Adrenal gland (tissue), 12 donors: ENCODE data around the gene SETBP1. TPM values are rescaled to one million over a fixed set of nuclear protein-coding genes. Genes with fewer than 3 reads are reported as not detected.
A peak's percentile ranks its signal among the peaks of the same experiment; 100 is the strongest.

Experiments used
- DNase-seq, 7 donors: peaks; one replicate each; pipeline ENCODE4 v3.0.0-alpha.2; 2019 to 2020
- H3K27ac ChIP-seq, 5 donors: fragments of 200-600 bp; sonication (generic) in 4 of 5; 1 replicate in 3 of 5; 2 replicates in 2 of 5; pipeline versions ENCODE4 v1.5.1 to v1.8.0; 2016 to 2020; ENCODE audit warnings: mild to moderate bottlenecking in 1 of 5
- H3K27me3 ChIP-seq: fragments of 200-600 bp; 2 replicates; pipeline ENCODE4 v1.8.0; 2021
- H3K36me3 ChIP-seq, 2 donors: fragments of 200-600 bp; replicated peaks in 1 of 2; 1 replicate in 1 of 2; 2 replicates in 1 of 2; pipeline versions ENCODE4 v1.5.1 to v1.8.0; 2018 to 2022
- H3K4me1 ChIP-seq, 2 donors: fragments of 200-600 bp; replicated peaks in 1 of 2; 1 replicate in 1 of 2; 2 replicates in 1 of 2; pipeline versions ENCODE4 v1.5.1 to v1.8.0; 2018 to 2021
- H3K4me3 ChIP-seq, 4 donors: fragments of 200-600 bp; sonication (generic) in 3 of 4; one replicate each; pipeline ENCODE4 v1.5.1; 2016 to 2018
- H3K9me3 ChIP-seq, 3 donors: fragments of 200-600 bp; sonication (generic) in 1 of 3; replicated peaks in 1 of 3; 1 replicate in 2 of 3; 2 replicates in 1 of 3; pipeline versions ENCODE4 v1.5.1 to v1.8.0; 2016 to 2021
- POLR2A ChIP-seq, 2 donors: fragments of 450-650 bp; IDR thresholded peaks; one replicate each; pipeline ENCODE4 v1.6.1; 2017; ENCODE audit warnings: antibody characterized with exemption in 2 of 2, mild to moderate bottlenecking in 2 of 2, moderate library complexity in 1 of 2
- WGBS, 4 donors: extraction: QIAGEN DNeasy Blood & Tissue Kit in 2 of 4; methylation state at CpG; one replicate each; pipeline versions ENCODE4 v1.1.5 to v1.1.7; 2013 to 2017; 5-methylcytosine and 5-hydroxymethylcytosine counted together
- intact Hi-C, 2 donors: fragments of 100-400 bp; cut with DNase I; formaldehyde crosslinking; loops; one replicate each; pipeline versions ENCODE4 v1.14.1 to v1.15.0; 2022 to 2023
- polyA plus RNA-seq, 3 donors: library from polyadenylated mRNA; stranded (reverse); fragments of 200-250 nt in 2 of 3; fragments of 350-450 nt in 1 of 3; fragmentation: Illumina TruSeq in 1 of 3; extraction: RNeasy Lipid Tissue Mini Kit (QIAGEN cat#74804) in 1 of 3; gene quantifications; one replicate each; pipeline ENCODE4 v1.2.3, GENCODE V29; 2013 to 2014
- total RNA-seq, 9 donors: library from RNA; depleted of rRNA in 4 of 9; stranded (reverse); fragments of >200 nt in 4 of 9; fragments of 120-200 nt in 1 of 9; fragmentation: NEBNext Ultra II Directional in 1 of 9; extraction: Animal tissue kit (Norgen Biotek cat#: 25700) in 1 of 9; gene quantifications; one replicate each; pipeline versions ENCODE4 v1.1.0 to v1.2.4, GENCODE V29; 2013 to 2023
- TF ChIP-seq, protein P1 (sequence below), 6 experiments: fragments of 450-650 bp in 4 of 6; fragments of 200-600 bp in 2 of 6; sonication (generic) in 1 of 6; IDR thresholded peaks; 1 replicate in 5 of 6; 2 replicates in 1 of 6; pipeline versions ENCODE4 v1.5.1 to v1.8.0; 2016 to 2021; ENCODE audit warnings: antibody characterized with exemption in 6 of 6, mild to moderate bottlenecking in 2 of 6, moderate library complexity in 1 of 6
- donor health status: healthy with polysubstance abuse.
- donor health status: Bipolar disorder and iron deficiency.
- donor health status: DM: yes; HTN: yes; CAD: no.
- donor health status: DM: no; HTN: no; CAD: no.
- donor health status: DM: no; HTN: no; CAD: no.
- donor health status: DM: yes; HTN: yes; CAD: no.

SETBP1 gene
- total and polyA plus RNA-seq, 12 donors = 1.2 to 18.0 (median 9.4) TPM

GRCh38 chr18:44771572-44771955, 90.9 kb downstream of the SETBP1 start:
- TF ChIP-seq POLR2A (IDR thresholded peaks at IDR 0.05) = no peak
- TF ChIP-seq, protein P1, sequence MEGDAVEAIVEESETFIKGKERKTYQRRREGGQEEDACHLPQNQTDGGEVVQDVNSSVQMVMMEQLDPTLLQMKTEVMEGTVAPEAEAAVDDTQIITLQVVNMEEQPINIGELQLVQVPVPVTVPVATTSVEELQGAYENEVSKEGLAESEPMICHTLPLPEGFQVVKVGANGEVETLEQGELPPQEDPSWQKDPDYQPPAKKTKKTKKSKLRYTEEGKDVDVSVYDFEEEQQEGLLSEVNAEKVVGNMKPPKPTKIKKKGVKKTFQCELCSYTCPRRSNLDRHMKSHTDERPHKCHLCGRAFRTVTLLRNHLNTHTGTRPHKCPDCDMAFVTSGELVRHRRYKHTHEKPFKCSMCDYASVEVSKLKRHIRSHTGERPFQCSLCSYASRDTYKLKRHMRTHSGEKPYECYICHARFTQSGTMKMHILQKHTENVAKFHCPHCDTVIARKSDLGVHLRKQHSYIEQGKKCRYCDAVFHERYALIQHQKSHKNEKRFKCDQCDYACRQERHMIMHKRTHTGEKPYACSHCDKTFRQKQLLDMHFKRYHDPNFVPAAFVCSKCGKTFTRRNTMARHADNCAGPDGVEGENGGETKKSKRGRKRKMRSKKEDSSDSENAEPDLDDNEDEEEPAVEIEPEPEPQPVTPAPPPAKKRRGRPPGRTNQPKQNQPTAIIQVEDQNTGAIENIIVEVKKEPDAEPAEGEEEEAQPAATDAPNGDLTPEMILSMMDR (IDR thresholded peaks at IDR 0.05) = no peak
- no peak overlapping the region for H3K4me3 ChIP-seq
- intact Hi-C loops = no loop called here
- no peaks in the 10 kb centered on the region for H3K36me3 ChIP-seq
- DNase-seq = no peak
- peaks cover 0 to 8% of the 10 kb centered on the region in 2 donors for H3K4me1 ChIP-seq
- 49 to 63% (median 59%) methylated on average over 5 of the region's 5 CpGs for WGBS, 4 donors
- H3K27me3 ChIP-seq = no peaks in the 10 kb centered on the region
- H3K27ac ChIP-seq = peak overlapping the region in 1 of 5 donors; percentile 36
- no peaks in the 10 kb centered on the region for H3K9me3 ChIP-seq

- Histone ChIP-seq H3K27me3 (no peaks in the 10 kb centered on the region), H3K36me3 (no peaks in the 10 kb centered on the region), H3K27ac (peak overlapping the region in 2 of 5 donors; percentile 36 to 38), H3K9me3 (no peaks in the 10 kb centered on the region), H3K4me1 (peaks cover 0 to 8% of the 10 kb centered on the region in 2 donors), H3K4me3 (no peak overlapping the region)
- 63 to 74% (median 65%) methylated on average over 14 of the region's 14 CpGs for WGBS, 4 donors
- peak in 3 of 7 donors; percentile 16 to 31 (median 24) for DNase-seq
- intact Hi-C loops = no loop called here
- TF ChIP-seq, protein P1 (IDR thresholded peaks at IDR 0.05) = no peak
- TF ChIP-seq POLR2A (IDR thresholded peaks at IDR 0.05) = no peak
These were observed 91.5 kb downstream of the SETBP1 start for GRCh38 chr18:44771956-44772917.

DNA sequence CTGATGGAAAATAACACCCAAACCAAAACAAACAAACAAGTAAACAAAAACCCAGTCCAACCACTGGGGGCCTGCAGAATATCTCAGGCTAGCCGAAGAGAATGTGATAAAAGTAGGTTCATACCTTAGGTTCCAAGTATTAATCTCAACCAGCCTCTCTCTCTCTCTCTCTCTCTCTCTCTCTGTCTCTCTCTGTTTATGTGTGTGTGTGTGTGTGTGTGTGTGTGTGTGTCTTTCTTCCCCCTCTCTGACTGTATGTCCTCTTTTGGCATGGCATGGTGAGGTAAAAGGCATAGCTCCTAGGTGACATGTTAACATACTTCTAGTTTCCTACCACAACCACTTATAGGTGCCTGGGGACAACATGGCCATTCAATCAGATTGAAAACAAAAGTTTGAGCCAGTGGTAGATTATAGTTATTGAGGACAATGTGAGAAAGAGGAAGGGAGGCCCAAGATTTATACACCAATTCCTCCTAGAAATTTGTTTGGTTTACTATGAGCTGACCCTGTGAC, 93.0 kb downstream of the SETBP1 start:
- DNase-seq = no peak
- no peaks in the 10 kb centered on the region for H3K36me3 ChIP-seq
- no peaks in the 10 kb centered on the region for H3K27me3 ChIP-seq
- H3K4me1 ChIP-seq = peaks cover 0 to 8% of the 10 kb centered on the region in 2 donors
- intact Hi-C loops = no loop called here
- TF ChIP-seq POLR2A (IDR thresholded peaks at IDR 0.05) = no peak
- TF ChIP-seq, protein P1 (IDR thresholded peaks at IDR 0.05) = no peak
- H3K4me3 ChIP-seq = no peak overlapping the region
- H3K27ac ChIP-seq = no peak overlapping the region
- H3K9me3 ChIP-seq = no peaks in the 10 kb centered on the region
- WGBS, 4 donors = 87 to 100% (median 95%) methylated on average over 1 of the region's 1 CpG

DNA sequence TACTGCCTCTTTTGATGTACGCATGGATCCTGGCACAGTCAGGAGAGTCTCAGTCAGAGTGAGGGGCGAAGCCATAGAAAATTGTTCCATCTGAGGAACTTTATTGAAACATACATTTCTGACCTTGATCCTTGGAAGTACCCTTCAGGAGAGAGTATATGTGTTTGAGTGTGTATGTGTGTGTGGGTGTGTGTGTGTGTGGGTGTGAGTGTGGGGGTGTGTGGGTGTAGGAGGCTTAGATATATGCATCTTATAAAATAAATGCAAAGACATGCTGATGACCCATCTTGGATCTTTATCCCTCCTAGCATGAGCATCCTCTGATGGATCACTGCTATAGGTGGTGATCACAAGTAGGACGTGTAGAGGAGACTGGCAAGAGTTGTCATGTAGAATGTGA, 93.5 kb downstream of the SETBP1 start:
- Histone ChIP-seq H3K36me3 (no peaks in the 10 kb centered on the region), H3K4me3 (no peak overlapping the region), H3K27ac (no peak overlapping the region), H3K4me1 (peaks cover 0 to 8% of the 10 kb centered on the region in 2 donors), H3K27me3 (no peaks in the 10 kb centered on the region), H3K9me3 (no peaks in the 10 kb centered on the region)
- DNase-seq = no peak
- intact Hi-C loops = no loop called here
- 49 to 80% (median 69%) methylated on average over 3 of the region's 3 CpGs for WGBS, 4 donors
- TF ChIP-seq POLR2A (IDR thresholded peaks at IDR 0.05) = no peak
- TF ChIP-seq, protein P1 (IDR thresholded peaks at IDR 0.05) = no peak
